HG02885 (cell line): ENCODE results near the gene SYCE1.
"Not testable (repeated sequence)": the region's sequence is repeated elsewhere in the genome, so short reads cannot be mapped to it uniquely, and the experiment has no call there.

Source experiments
- ATAC-seq: cut with Tn5 transposase; IDR thresholded peaks from one replicate; pipeline ENCODE4 v1.9.1; 2021; ENCODE audit warnings: mild to moderate bottlenecking; ENCODE audit not compliant: unreplicated experiment, poor library complexity

SYCE1 gene, protein sequence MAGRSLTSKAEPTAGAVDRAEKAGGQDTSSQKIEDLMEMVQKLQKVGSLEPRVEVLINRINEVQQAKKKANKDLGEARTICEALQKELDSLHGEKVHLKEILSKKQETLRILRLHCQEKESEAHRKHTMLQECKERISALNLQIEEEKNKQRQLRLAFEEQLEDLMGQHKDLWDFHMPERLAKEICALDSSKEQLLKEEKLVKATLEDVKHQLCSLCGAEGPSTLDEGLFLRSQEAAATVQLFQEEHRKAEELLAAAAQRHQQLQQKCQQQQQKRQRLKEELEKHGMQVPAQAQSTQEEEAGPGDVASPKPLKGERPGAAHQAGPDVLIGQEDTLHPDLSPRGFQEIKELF

DNA sequence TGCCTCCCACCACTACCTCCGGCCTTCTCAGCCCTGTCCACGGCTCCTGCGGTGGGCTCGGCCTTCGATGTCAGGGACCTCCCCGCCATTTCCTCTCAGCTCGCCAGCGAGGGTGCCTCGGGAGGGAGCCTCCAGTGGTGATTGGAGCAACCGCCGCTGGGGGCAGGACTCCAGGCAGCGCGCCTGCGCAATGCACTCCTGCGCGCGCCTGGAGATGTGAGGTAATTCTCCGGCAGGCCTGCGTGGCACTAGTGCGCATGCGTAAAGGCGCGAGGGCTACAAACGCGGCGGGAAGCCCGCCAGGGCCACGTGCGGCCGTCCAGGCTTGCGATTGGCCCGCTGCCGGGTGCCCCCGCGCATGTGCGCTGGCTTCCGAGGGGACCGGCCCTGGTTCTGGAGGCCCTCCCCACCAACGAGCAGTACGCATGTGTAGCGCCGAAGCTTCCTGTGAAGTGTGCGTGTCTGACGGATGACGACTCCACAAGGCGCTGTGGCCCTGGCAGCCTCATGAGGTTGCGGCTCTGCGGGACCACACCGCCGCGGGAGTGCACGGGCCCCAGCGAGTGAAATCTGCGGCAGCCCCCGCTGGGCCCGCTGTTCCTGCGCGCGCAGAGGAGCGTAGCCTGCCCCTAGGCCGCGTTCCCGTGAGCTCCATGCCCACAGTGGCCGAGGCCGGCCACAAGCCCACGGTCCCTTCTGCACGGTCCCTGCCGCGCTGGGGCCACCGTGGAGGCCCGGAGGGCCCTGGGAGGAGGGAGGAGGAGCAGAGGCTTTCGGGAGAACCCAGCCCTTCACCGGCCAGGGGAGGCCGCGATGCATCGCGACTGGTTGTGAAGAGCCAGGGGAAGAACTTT is at the start of gene SYCE1:
Gene SYCE1, minus strand, starts transcription at position 143 of the 854 bp plus-strand sequence. Its CDS starts 54 bp downstream, at position 89.
- ATAC-seq = no peak

DNA sequence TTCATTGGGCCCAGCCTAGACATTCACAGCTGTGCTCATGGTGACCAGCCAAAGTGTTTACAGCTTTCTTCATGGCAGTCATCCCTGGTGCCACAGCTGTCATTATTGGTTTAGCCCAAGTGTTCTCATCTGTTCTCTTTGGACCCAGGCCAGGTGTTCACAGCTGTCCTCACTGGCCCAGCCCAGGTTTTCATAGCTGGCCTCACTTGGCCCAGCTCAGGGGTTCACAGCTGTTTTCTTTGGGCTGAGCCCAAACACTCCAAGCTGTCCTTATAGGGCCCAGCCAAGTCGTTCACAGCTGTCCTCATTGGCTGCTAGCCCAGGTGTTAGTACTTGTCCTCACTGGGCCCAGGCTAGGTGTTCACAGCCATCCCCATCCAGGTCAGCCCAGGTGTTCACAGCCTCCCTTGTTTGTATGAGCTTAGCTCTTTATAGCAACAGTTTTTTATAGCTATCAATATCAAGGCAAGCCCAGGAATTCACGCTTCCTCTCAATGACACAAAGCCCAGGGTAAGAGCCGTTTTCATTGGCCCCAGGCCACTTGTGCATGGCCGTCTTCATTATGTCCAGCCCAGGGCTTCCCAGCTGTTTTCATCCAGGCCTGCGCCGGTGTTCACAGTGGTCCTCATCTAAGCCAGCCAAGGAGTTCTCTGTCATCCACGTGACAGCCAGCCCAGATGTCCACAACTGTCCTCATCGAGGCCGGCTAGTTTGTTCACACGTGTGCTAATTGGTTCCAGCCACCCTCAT is 49.6 kb upstream of the SYCE1 start:
- ATAC-seq = no peak

DNA sequence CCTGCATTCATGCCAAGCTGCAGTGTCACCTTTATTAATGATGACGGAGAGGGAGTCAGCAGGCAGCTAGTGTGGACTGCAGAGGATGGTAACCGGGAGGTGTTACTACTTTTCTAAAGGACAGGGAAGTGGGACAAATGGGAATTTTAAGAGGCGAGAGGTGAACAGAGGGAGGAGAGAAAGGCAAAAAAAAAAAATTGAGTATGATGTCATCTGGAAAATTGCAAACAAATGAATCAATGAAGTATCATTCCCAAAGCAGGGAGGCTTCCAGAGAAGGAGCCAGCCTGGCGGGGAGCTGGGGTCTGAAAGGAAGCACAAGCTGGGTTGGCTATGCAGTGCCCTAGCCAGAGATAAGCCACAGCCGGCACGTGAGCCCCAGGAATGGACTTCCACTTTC is 48.3 kb upstream of the SYCE1 start:
- ATAC-seq = no peak

DNA sequence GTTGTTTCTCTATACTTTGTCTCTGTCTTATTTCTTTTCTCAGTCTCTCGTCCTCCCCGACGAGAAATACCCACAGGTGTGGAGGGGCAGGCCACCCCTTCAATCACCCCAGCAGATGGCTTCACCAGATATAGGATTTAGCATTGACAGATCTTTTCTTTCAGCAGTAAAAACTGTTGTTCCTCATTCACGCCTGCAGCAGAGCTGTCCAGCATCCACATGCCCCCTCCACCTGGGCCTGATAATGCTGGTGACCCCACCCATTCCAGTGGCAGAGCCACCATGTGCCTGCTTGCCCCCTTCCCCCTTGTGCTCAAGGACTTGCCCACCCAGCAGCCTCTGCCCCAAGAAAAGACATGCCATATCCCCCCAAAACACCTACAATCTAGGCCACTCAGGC is 45.7 kb upstream of the SYCE1 start:
- no peak for ATAC-seq

DNA sequence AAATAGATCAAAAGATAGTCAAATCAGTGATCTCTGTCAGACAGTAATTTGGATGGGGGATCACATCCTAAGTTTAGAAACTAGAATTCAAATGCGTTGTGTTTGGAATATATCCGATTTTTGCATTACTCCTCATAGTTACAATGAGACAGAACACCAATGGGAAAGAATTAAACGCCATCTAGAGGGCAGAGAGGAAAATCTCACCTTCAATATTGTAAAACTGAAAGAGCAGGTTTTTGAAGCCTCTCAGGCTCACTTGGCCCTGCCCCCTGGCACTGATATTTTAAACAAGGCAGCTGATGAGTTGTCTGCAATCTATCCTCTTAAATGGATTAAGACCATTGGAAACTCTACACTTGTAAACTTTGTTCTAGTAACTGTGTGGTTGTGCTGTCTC is 43.5 kb upstream of the SYCE1 start:
- ATAC-seq = no peak

DNA sequence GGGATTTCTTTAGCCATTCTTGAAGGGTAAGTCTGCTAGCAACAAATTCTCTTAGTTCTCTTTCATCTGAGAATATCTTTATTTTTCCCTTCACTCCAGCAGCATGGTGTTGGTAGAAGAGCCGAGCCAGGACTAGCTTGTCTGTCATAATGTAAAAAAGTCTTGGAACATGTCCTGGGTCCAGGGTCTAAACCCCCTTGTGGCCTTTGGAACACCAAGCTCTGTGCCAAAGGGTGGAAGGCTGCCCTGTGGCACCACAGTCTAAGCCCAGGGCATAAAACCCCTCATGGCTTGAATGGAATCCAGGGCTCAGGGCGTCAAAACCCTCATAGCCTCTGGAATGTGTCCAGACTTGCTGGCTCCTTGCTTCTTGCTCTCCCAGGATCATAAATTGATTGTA is 38.1 kb upstream of the SYCE1 start:
- ATAC-seq = not testable (repeated sequence)

DNA sequence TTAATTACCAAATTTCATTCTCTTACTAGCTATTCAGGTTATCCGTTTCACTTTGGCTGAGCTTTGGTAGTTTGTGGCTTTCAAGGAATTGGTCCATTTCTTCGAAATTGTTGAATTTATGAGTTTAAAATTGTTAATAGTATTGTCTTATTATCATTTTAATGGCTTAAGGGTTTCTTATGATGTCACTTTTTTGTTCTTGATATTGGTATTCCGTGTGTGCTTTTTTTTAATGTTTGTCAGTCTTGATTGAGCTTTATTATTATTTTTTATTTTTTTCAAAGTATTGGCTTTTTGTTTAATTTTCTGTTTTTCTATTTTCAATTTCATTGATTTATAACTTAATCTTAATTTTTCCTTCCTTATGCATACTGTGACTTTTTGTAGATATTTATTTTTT is 35.3 kb upstream of the SYCE1 start:
- no peak for ATAC-seq

DNA sequence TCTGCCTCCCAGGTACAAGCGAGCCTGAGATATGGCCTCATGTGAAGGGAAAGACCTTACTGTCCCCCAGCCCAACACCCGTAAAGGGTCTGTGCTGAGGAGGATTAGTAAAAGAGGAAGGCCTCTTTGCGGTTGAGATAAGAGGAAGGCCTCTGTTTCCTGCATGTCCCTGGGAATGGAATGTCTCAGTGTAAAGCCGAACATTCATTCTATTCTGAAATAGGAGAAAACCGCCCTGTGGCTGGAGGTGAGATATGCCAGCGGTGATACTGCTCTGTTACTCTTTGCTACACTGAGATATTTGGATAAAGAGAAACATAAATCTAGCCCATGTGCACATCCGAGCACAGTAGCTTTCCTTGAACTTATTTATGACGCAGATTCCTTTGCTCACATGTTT is 34.5 kb upstream of the SYCE1 start:
- ATAC-seq = not testable (repeated sequence)

DNA sequence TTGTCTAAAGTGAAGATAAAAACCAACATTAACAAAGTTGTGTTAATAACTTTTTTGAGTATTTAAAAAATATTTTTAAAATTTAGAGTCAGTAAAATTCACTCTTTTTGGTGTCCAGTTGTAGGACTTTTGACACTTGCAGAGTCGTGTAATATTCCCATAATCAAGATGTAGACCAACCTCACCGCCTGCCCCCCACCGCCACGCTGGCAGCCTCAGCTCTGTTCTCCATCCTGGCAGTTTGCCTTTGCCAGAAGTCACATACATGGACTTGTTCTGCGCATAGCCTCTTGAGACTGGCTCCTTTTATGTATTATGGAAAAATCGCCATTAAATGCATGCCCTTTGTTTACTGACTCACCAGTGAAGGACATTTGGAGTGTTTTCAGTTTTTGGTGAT is 27.3 kb upstream of the SYCE1 start:
- no peak for ATAC-seq

DNA sequence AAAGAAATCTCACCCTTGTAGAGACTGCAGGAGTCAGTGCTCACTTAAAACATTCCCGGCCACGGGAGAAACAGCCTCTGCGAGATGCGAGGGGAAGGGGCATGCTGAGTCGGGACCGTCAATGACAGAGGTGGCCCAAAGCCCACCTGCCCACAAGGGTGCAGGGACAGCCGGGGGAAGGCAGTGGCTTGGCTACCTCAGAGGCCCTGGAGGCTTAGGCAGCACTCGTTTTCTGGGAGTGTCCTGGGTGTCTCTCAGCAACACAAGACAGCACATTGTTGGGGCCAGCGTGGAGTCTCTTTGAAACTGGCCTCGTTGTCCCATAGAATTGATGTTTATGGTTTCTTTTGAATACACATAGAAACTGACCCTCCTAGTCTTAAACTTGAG is 25.6 kb upstream of the SYCE1 start:
- ATAC-seq = no peak

DNA sequence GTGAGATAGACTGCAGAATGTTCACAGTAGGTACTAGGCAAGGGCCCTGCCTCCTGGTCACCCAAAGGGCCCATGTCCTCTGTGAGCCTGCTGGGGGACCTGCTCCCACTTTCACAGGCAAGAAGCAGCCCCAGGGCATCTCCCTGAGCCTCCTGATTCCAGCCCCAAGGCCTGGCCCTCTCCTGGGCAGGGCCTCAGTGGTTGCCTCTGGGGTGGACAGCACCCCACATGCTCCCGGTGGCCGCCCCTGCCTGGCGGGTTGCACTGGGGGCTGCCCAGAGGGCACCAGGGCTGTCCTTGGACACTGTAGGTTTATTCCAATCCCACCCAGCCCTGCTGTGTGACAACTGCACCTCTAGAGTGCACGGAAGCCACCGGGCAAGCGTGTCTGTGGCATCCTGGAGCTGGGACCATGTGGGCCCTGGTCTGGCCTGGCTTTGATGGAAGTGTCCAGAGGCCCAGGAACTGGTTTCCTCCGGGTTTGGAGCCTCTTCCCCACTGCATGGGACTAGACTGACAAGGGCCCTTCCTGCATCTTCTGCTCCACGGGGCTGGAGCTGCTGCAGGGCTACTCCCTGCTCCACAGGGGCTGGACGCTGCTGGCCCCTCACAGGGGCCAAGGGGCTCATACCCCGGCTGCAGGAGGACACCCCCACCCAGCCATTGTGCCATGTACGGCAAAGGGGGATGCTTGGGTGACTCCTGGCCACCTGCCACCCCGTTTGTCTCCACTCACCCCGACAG is 25.0 kb upstream of the SYCE1 start:
- no peak for ATAC-seq

DNA sequence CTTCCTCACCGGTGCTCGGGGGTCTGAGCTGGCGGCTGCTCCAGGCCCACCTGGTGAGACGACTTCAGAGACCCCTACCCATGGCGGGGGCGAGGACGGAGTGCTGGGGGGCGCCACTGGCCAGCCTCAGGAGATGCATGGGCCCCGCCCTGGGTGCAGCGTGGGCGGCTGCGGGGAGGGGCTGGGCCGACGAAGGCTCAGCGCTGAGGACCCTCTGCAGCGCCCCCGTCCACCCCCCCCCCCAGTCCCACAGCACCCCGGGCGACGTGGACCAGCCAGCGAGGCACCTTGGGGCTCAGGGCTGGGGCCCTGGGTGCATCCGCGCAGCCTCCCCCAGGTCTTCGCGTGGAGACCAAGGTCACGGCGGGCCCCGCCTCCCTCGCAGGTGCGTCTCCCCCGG is 11.7 kb upstream of the SYCE1 start:
- not testable (repeated sequence) for ATAC-seq

DNA sequence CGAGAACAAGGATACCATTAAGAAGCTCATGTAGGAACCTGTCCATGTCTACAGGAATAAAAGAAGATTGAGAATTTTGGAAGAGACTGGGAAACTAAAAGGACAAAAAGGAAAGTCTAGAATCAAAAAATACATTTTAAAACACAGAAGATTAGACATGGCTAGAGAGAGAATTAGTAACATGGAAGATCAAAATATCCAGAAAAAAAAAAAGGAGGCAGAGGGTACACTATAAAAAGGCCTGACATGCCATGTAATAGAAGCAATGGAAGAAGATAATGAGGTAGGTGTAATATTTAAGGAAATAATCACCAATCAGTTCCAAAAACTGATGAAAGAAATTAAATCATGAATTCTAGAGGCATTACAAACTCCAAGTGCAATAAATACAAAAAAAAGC is 8.1 kb upstream of the SYCE1 start:
- ATAC-seq = not testable (repeated sequence)

DNA sequence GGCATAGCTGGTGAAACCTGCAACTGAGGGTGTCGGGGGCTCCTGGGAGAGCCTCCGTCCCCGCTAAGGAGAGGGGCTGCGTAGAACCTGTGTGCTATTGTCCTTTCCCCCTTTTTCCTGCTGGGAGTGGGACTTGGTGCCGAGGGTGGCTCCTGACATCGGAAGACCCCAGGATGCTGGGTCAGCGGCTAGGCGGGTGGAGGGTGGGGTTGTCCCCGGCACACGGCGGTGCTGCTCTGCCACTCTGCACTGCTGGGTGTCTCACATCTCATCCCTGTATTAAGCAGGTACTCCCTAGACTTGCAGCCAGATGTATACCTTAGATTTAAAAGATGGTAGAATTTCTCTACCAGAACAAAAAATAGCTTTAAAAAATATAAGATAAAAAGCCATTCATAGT is 6.7 kb upstream of the SYCE1 start:
- not testable (repeated sequence) for ATAC-seq

DNA sequence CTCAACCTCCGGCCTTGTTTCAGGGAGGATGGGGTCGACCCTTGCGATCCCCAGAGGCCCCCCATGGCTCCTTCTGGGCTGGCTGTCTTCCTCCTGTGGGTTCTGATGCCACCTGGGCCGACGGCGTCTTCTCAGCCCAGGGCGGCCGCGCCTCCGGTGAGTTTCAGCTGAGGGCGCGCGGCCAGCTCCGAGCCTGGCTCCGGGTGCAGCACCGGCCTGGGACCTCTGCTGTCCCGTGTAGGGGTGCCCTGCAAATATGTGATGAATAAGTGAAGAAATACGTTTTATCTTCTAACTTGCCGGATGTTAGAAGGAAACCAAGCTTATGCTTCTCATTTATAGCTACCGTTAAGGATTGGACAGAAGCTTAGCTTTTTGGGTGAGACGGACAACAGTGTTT is 4.4 kb upstream of the SYCE1 start:
- not testable (repeated sequence) for ATAC-seq

DNA sequence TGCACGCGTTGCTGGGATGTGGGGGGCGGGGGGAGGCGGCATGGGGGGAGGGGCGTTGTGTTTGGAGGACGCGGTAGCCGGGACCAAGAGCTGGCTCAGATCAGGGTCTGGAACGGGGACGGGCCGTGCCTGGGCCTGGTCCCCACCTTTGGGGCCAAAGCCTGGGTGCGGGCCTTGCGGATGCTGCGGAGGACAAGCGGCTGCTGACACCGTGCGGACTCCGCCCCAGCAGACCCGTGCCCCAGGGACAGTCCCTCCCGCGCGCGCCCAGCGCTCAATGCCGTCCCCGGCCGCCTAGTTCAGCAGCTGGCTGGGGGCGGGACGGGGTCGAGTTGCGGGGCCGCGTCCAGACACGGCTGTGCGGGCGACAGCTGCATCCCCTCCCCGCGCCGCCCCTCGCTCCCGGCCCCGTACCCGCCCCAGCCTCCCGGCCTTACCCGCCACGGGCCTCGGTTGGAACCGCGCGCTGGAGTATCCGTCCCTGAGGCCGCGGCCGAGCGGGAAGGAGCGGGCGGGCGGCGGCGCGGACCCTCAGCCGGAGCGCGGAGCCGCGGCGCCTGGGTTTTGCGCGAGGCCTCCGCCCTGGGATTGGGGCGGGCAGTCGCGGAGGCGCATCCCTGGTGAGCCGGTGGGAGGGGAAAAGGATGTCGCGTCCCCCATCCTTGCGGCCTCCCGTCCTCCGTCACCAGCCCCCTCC is 3.6 kb upstream of the SYCE1 start:
- ATAC-seq = not testable (repeated sequence)

DNA sequence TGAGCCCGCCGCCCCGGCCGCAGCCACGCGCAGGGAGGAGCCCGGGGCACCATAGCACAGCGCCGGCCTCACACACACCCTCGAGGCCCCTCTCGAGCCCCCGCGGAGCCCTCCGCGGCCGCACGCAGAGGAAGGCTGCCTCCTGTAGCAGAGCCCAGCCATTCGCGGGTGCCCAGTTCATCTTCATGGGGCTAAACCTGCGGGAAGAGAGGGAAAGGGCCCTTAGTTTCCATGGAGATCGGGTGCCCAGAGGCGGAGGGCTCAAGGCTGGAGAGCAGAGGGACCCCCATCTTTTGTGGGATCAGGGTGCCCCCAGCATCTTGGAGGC is 2.9 kb upstream of the SYCE1 start:
- no peak for ATAC-seq

DNA sequence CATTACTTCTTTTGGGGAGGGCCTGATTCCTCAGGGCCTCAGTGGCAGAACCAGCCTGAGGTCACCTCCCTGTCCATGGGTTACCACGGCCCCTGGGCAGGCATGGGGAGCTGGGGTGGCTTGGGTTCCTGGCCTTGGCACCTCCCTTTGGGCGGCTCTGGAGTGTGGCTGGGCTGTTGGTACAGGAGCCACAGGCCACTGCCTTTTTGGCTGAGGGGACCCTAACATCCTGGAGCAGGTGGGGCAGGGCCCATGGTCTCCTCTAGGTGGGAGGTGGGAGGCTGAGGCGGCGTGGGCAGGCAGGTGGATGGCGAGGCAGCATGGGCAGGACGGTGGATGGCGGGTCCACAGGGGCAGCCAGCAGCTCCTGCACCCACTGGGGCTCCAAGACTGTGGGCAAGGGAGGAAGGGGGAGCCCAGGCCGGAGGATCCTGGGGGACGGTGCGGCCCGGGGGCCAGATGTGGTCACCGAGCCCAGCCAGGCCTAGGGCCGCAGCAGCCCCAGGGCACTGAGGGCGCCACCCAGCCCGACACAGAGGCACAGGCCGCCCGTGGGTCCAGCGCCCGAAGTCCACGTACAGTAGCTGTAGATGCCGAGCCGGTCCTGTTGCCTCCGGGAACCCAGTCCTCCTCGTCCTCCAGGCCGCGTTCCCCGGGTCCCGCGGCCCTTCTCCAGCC is 2.4 kb upstream of the SYCE1 start:
- ATAC-seq = no peak

DNA sequence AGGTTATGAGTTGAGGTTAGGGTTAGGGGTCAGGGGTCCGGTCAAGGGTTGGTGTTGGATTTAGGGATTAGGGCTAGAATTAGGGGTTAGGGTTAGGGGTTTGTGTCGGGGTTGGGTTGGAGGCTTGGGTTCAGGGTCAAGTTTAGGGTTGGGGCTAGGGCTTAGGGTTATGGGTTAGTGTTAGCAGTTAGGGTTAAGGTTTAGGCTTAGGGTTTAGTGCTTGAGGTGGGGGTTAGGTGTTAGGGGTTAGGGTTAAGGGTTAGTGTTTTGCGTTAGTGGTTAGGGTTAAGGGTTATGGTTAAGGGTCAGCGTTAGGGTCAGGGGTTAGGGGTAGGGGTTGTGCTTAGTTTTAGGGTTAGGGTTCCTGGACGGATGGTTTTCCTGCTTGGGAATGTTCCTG is 1.7 kb upstream of the SYCE1 start:
- no peak for ATAC-seq
